Activated CD8-positive, alpha-beta memory T cell treated with anti-CD3 and anti-CD28 coated beads, Interleukin-2, amount 10 ng/mL, durations not matched to agents 7 days and 5 days (primary cell): Measurements from ENCODE around the gene MPIG6B. TPM values are rescaled to one million over a fixed set of nuclear protein-coding genes. Genes with fewer than 3 reads are reported as not detected.

Experiments used
- ATAC-seq: fragments of 150-1000 bp; cut with Tn5 transposase; one replicate; pipeline ENCODE4 v1.10.0; 2021; ENCODE audit warnings: moderate library complexity
- CTCF ChIA-PET: fragments of 350-600 bp; sonication (Branson Sonifier 250); formaldehyde crosslinking; loops from one replicate; lab custom pipeline; 2021; ENCODE audit warnings: antibody characterized with exemption; lab: Charles Lee
- DNase-seq: peaks from one replicate; pipeline ENCODE4 v3.0.0-alpha.2; 2020
- H3K27ac Mint-ChIP-seq: one replicate; pipeline ENCODE4 v1.8.0; 2021; ENCODE audit warnings: mild to moderate bottlenecking, mixed read lengths
- H3K27me3 Mint-ChIP-seq: one replicate; pipeline ENCODE4 v1.8.0; 2021; ENCODE audit warnings: mixed read lengths
- H3K36me3 Mint-ChIP-seq: one replicate; pipeline ENCODE4 v1.8.0; 2021; ENCODE audit warnings: mild to moderate bottlenecking, mixed read lengths
- H3K4me1 Mint-ChIP-seq: one replicate; pipeline ENCODE4 v1.8.0; 2021; ENCODE audit warnings: mixed read lengths
- H3K4me3 Mint-ChIP-seq: one replicate; pipeline ENCODE4 v1.8.0; 2021; ENCODE audit warnings: mild to moderate bottlenecking, moderate library complexity, mixed read lengths
- H3K9me3 Mint-ChIP-seq: one replicate; pipeline ENCODE4 v1.8.0; 2022; ENCODE audit warnings: low read depth, mixed read lengths
- total RNA-seq, 2 experiments: library from RNA; stranded (reverse); gene quantifications; one replicate each; pipeline ENCODE4 v1.2.3, GENCODE V29; 2021

The MPIG6B gene
- total RNA-seq, 2 experiments from 2014 or later = 0.20 to 0.33 TPM

DNA sequence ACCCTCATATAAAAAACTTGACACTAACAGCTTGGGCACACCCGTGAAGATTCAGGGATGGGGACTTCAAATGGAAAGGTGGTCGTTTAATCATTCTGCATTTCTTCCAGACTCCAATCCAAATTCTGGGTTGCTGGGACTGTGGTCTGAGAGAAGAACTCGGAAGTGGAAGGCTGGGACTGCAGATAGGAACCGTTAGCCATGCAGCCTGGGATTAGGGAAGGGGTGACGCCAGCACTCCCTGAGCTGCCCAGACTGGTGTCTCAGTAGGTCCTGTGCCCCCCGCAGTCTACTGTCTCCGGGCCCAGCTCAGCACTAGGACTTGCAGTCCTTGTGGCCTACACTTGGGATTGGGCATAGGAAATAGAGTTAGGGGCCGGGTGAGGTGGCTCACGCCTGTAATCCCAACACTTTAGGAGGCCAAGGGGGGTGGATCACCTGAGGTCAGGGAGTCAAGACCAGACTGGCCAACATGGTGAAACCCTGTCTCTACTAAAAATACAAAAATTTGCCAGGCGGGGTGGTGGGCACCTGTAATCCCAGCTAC, 13.7 kb downstream of the MPIG6B start:
- CTCF ChIA-PET = interaction anchor here (0.9 to 5.8 kb wide), 15 partner anchors 8 to 139 kb away, joined by 3 to 60 read pairs (median 8); partner anchors contain the start of genes ABHD16A, DDAH2, HSPA1B and LY6G5C
- H3K36me3 Mint-ChIP-seq = peaks cover 44% of the 10 kb centered on the region
- ATAC-seq (no peak), DNase-seq (peak; percentile 42)
- no peaks in the 10 kb centered on the region for H3K27me3 Mint-ChIP-seq
- peak overlapping the region; percentile 96 for H3K27ac Mint-ChIP-seq
- H3K4me1 Mint-ChIP-seq = peaks cover 65% of the 10 kb centered on the region
- H3K9me3 Mint-ChIP-seq = no peaks in the 10 kb centered on the region
- H3K4me3 Mint-ChIP-seq = peak overlapping the region; percentile 91

DNA sequence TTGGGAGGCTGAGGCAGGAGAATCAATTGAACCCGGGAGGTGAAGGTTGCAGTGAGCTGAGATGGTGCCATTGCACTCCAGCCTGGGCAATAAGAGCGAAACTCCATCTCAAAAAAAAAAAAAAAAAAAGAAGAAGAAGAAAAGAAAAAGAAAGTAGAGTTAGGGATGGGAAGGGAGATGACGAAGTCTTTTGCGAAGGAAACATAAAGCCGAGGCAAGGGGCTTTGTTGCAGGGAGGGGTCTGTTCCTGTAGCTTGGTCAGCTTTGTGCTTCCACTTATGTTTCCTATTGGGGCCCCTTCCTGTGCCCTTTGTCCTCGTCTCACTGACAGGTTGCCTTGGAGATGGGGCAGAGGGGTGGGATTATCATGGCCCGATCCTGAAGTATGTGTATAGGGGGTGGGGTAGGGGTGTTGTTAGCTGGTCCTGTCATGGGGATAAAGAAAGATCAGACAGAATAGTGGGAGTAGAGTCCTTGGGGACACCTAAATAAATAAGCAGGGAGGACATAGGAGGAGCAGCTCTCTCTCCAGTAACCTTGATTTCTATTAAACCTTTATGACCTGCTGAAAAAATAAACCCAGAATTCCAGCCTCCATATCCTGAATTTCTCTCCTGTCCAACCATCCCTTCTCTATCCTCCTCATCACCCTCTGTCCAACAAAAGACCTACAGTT, 14.3 kb downstream of the MPIG6B start:
- no peaks in the 10 kb centered on the region for H3K9me3 Mint-ChIP-seq
- ATAC-seq = no peak
- peak overlapping the region; percentile 91 for H3K4me3 Mint-ChIP-seq
- H3K27ac Mint-ChIP-seq = peak overlapping the region; percentile 96
- H3K36me3 Mint-ChIP-seq = peaks cover 42% of the 10 kb centered on the region
- peak; percentile 59 for DNase-seq
- H3K27me3 Mint-ChIP-seq = no peaks in the 10 kb centered on the region
- CTCF ChIA-PET = interaction anchor here (0.6 to 5.8 kb wide), 32 partner anchors 9 to 191 kb away, joined by 3 to 60 read pairs (median 5); partner anchors contain the start of genes ABHD16A, ATP6V1G2, DDAH2 and GPANK1
- H3K4me1 Mint-ChIP-seq = peaks cover 62% of the 10 kb centered on the region

- peaks cover 59% of the 10 kb centered on the region for H3K4me1 Mint-ChIP-seq
- ATAC-seq (peak; percentile 17), DNase-seq (peak; percentile 89)
- no peaks in the 10 kb centered on the region for H3K27me3 Mint-ChIP-seq
- CTCF ChIA-PET = interaction anchor here (0.6 to 5.8 kb wide), 46 partner anchors 10 to 257 kb away, joined by 3 to 60 read pairs (median 4); partner anchors contain the start of genes ABHD16A, ATP6V1G2, BAG6 and C6orf47
- H3K27ac Mint-ChIP-seq = peak overlapping the region; percentile 96
- no peaks in the 10 kb centered on the region for H3K9me3 Mint-ChIP-seq
- H3K4me3 Mint-ChIP-seq = peak overlapping the region; percentile 91
- peaks cover 45% of the 10 kb centered on the region for H3K36me3 Mint-ChIP-seq
Observed at GRCh38 chr6:31737991-31738979, 15.1 kb downstream of the MPIG6B start.

DNA sequence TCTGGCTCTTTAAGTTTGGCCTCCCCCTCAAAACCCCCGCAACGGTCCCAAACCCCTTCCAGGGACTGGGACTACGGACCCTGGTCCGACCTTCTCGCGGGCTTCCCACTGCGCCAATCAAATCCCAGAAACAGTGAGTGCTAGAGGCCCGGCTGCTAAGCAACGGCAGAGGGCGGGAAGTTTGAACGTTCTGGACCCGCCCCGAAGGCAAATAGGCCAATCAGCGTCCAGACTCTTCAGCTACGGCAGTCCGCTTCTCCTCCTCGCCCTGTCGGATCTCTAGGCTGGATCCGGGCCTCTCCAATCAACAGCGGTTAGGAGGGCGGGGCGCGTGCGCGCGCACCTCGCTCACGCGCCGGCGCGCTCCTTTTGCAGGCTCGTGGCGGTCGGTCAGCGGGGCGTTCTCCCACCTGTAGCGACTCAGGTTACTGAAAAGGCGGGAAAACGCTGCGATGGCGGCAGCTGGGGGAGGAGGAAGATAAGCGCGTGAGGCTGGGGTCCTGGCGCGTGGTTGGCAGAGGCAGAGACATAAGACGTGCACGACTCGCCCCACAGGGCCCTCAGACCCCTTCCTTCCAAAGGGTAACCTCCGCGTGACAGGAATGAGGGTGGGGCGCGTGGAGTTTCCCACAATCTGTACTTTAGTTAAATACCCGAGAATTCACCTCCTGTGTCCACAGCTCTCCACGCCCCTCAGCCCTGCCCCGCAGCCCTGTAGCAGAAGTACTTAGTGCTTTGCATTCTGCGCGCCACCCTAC, 16.6 kb downstream of the MPIG6B start, which contains the start of gene MSH5:
TSS of gene MSH5 (plus strand) at position 367 of the 758 bp plus-strand sequence. CDS start 462 bp downstream, outside the sequence.
- no peaks in the 10 kb centered on the region for H3K9me3 Mint-ChIP-seq
- peak within 1 kb of the TSS; percentile 91 for H3K4me3 Mint-ChIP-seq
- H3K36me3 Mint-ChIP-seq = peaks cover 40% of the 10 kb centered on the region
- CTCF ChIA-PET = interaction anchor here (1.0 to 5.8 kb wide), 24 partner anchors 10 to 199 kb away, joined by 3 to 60 read pairs (median 8); partner anchors contain the start of genes BAG6, C6orf47, DDAH2 and GPANK1
- DNase-seq (peak; percentile 99), ATAC-seq (peak; percentile 81)
- peaks cover 45% of the 10 kb centered on the region for H3K4me1 Mint-ChIP-seq
- peak within 1 kb of the TSS; percentile 96 for H3K27ac Mint-ChIP-seq
- no peaks in the 10 kb centered on the region for H3K27me3 Mint-ChIP-seq

DNA sequence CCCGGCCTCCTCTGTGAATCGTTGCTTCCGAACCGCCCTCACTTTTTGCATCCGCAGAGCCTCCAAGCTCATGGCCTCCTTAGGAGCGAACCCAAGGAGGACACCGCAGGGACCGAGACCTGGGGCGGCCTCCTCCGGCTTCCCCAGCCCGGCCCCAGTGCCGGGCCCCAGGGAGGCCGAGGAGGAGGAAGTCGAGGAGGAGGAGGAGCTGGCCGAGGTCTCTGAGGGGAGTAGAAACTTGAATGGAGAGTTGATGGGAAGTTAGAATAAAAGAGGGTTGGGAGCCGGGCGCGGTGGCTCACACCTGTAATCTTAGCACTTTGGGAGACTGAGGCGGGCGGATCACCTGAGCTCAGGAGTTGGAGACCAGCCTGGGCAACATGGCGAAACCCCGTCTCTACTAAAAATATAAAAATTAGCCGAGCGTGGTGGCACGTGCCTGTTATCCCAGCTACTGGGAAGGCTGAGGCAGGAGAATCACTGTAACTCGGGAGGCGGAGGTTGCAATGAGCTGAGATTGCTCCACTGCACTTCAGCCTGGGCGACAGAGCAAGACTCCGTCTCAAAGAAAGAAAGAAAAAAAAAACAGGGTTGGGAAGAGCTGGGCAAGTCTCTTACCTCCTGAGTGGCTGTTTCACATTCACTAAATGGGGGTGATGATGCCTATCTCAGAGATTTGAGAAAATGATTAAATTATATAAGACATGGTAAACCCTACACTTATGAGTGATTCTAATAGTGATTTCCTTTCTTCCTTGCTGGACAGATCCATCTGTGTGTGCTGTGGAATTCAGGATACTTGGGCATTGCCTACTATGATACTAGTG, 17.4 kb downstream of the MPIG6B start:
- Mint-ChIP-seq H3K9me3 (no peaks in the 10 kb centered on the region), H3K27me3 (no peaks in the 10 kb centered on the region), H3K27ac (peak overlapping the region; percentile 96), H3K36me3 (peaks cover 40% of the 10 kb centered on the region), H3K4me1 (peaks cover 45% of the 10 kb centered on the region), H3K4me3 (peak overlapping the region; percentile 91)
- CTCF ChIA-PET = interaction anchor here (1.0 to 5.8 kb wide), 13 partner anchors 9 to 92 kb away, joined by 3 to 60 read pairs (median 9); partner anchors contain the start of genes DDAH2, GPANK1, HSPA1A and HSPA1L
- ATAC-seq = no peak
- no peak for DNase-seq

DNA sequence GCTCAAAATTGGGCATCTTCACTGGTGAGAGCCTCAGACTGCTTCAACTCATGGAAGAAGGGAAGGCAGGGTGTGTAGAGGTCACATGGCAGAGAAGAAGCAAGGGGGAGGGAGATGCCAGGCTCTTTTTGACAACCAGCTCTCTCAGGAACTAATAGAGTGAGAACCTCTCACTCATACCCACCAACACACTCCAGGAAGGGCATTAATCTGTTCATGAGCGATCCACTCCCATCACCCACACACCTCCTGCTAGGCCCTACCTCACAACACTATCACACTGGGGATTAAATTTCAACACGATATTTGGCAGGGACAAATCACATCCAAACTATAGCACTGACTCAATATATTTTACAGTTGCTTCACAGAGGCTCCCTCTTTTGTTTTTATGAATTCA, 18.6 kb downstream of the MPIG6B start:
- CTCF ChIA-PET = interaction anchor here (1.1 to 5.8 kb wide), 4 partner anchors 13 to 60 kb away, joined by 3 to 60 read pairs (median 18); partner anchors contain the start of gene DDAH2
- Mint-ChIP-seq H3K27ac (peak overlapping the region; percentile 42), H3K36me3 (peaks cover 36% of the 10 kb centered on the region), H3K27me3 (no peaks in the 10 kb centered on the region), H3K4me1 (peaks cover 42% of the 10 kb centered on the region), H3K4me3 (peak overlapping the region; percentile 91), H3K9me3 (no peaks in the 10 kb centered on the region)
- ATAC-seq (no peak), DNase-seq (no peak)

GRCh38 chr6:31742894-31743293, 19.7 kb downstream of the MPIG6B start:
- ATAC-seq (no peak), DNase-seq (no peak)
- no peaks in the 10 kb centered on the region for H3K27me3 Mint-ChIP-seq
- H3K36me3 Mint-ChIP-seq = peaks cover 42% of the 10 kb centered on the region
- peaks cover 31% of the 10 kb centered on the region for H3K4me1 Mint-ChIP-seq
- H3K4me3 Mint-ChIP-seq = no peak overlapping the region
- CTCF ChIA-PET = interaction anchor here (0.5 to 1.1 kb wide), 2 partner anchors 27 to 93 kb away, joined by 4 read pairs; no protein-coding TSS in a partner anchor
- peak overlapping the region; percentile 40 for H3K27ac Mint-ChIP-seq
- no peaks in the 10 kb centered on the region for H3K9me3 Mint-ChIP-seq

DNA sequence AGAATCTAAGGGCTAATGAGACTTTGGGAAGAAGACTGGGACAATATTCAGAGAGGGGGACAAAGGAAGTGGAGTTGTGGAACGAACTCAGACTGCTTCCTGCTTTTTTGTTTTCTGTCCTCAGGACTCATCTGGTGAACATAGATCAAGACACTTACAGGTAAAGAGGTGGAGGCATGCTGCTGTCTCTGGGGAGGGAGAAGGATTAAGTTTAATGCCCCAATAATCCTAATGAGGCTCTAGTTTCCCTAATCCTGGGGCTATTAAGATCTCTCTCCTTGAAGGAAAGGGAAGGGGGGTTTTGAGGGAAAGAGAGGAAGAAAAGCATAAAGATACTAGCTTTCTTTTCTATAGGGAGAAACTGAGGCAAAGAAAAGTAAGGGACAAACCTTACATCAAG, 21.2 kb downstream of the MPIG6B start:
- Mint-ChIP-seq H3K27me3 (no peaks in the 10 kb centered on the region), H3K36me3 (peaks cover 48% of the 10 kb centered on the region), H3K9me3 (no peaks in the 10 kb centered on the region), H3K4me1 (peaks cover 16% of the 10 kb centered on the region), H3K4me3 (no peak overlapping the region), H3K27ac (peak overlapping the region; percentile 35)
- ATAC-seq = no peak
- CTCF ChIA-PET = interaction anchor here (0.7 to 1.4 kb wide), 2 partner anchors 11 to 15 kb away, joined by 3 to 5 read pairs; no protein-coding TSS in a partner anchor
- no peak for DNase-seq

GRCh38 chr6:31749301-31750036, 26.3 kb downstream of the MPIG6B start:
- DNase-seq = no peak
- Mint-ChIP-seq H3K27ac (no peak overlapping the region), H3K36me3 (peaks cover 26% of the 10 kb centered on the region), H3K27me3 (no peaks in the 10 kb centered on the region), H3K9me3 (no peaks in the 10 kb centered on the region), H3K4me3 (no peak overlapping the region), H3K4me1 (no peaks in the 10 kb centered on the region)
- no peak for ATAC-seq
- CTCF ChIA-PET = interaction anchor here (1.2 to 1.3 kb wide), 2 partner anchors 9 to 20 kb away, joined by 3 to 4 read pairs; no protein-coding TSS in a partner anchor

GRCh38 chr6:31750411-31751022, 27.3 kb downstream of the MPIG6B start:
- Mint-ChIP-seq H3K27me3 (no peaks in the 10 kb centered on the region), H3K36me3 (peaks cover 19% of the 10 kb centered on the region), H3K9me3 (no peaks in the 10 kb centered on the region), H3K27ac (no peak overlapping the region), H3K4me1 (no peaks in the 10 kb centered on the region), H3K4me3 (no peak overlapping the region)
- no peak for DNase-seq
- ATAC-seq = no peak
- CTCF ChIA-PET = interaction anchor here (1.3 kb wide), 1 partner anchor 19 kb away, joined by 3 read pairs; no protein-coding TSS in a partner anchor
